GM18508 (cell line): Measurements from ENCODE around the gene SGSM2.
"Not testable (repeated sequence)": the region's sequence is repeated elsewhere in the genome, so short reads cannot be mapped to it uniquely, and the experiment has no call there.

ENCODE experiments used
- ATAC-seq: cut with Tn5 transposase; IDR thresholded peaks from one replicate; pipeline ENCODE4 v1.9.1; 2021; ENCODE audit warnings: moderate number of reproducible peaks; ENCODE audit not compliant: insufficient read depth, unreplicated experiment

The SGSM2 gene, protein sequence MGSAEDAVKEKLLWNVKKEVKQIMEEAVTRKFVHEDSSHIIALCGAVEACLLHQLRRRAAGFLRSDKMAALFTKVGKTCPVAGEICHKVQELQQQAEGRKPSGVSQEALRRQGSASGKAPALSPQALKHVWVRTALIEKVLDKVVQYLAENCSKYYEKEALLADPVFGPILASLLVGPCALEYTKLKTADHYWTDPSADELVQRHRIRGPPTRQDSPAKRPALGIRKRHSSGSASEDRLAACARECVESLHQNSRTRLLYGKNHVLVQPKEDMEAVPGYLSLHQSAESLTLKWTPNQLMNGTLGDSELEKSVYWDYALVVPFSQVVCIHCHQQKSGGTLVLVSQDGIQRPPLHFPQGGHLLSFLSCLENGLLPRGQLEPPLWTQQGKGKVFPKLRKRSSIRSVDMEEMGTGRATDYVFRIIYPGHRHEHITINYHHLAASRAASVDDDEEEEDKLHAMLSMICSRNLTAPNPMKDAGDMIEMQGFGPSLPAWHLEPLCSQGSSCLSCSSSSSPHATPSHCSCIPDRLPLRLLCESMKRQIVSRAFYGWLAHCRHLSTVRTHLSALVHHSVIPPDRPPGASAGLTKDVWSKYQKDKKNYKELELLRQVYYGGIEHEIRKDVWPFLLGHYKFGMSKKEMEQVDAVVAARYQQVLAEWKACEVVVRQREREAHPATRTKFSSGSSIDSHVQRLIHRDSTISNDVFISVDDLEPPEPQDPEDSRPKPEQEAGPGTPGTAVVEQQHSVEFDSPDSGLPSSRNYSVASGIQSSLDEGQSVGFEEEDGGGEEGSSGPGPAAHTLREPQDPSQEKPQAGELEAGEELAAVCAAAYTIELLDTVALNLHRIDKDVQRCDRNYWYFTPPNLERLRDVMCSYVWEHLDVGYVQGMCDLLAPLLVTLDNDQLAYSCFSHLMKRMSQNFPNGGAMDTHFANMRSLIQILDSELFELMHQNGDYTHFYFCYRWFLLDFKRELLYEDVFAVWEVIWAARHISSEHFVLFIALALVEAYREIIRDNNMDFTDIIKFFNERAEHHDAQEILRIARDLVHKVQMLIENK

DNA sequence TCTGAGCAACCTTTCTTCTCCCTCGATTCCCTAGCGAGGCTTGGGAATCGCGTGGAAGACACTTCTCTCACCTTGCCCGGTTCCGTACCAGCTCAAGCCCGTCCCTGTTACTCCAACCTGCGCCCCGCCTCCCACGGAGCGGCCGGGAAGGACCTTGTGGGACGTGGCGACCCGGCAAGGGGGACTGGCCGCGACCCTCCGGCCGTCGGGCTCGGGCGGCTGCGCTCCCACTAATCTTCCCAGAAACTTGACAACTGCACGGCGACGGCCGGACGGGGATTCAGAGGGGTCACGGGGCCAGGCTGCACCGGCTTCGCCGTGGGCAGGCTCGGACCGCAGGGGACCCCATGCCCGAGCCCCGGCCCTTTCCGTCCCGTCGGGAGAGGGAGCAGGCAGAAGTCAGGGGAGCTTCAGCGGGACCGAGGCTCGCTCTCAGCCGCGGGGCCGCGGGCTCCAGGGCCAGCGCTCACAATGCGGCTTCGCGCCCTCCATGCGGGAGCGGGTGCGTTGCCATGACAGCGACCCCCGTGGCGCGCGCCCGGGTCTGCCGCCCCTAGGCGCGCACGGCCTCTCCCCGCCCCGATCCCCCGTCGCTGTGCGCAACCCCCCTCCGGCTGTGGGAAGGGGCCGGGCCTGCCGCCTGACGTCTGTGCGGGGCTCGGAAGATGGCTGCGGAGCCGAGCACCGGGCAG, at the start of gene SGSM2:
Gene SGSM2 (plus strand): TSS at position 650 of the 692 bp plus-strand sequence. CDS start 188 bp downstream, outside the sequence.
- no peak for ATAC-seq

DNA sequence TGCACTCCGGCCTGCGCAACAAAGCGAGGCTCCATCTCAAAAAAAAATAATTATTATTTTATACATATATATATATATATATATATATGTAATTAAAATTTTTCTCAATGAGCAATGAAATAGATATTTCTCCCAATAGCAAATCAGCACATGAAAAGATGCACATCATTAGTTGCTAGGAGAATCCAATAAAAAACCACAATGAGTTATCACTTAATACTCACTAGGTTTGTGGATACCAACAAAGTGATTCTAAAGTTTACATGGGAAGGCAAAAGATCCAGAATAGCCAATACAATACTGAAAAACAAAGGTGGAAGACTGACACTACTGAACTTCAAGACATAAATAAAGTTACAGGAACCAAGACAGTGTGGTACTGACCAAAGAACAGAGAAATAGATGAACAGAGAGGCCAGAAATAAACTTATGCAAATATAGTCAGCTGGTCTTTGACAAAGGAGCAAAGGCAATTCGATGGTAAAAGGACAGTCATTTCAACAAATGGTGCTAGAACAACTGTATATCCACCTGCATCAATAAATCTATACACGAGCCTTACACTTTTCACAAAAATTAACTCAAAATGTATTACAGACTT, 47.3 kb upstream of the SGSM2 start:
- no peak for ATAC-seq

DNA sequence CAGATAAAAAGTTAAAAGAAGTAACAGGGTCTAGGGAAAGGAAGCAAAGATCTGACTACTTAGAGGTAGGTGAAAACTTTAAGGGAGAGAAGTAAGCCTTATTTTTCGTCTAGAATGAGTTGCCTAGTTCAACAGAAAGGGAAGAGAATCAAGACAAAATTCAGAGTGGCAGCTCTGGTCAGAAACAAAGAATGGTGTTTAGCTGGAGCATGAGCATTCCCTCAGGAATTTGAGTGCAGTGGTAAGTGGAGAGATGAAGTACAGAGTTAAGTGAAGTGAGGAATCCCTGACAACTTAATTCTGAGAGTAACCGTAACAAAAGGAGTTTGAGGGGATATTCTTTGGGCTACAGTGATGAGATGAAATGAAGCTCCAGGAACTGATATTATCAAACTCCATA, 45.2 kb upstream of the SGSM2 start:
- no peak for ATAC-seq

DNA sequence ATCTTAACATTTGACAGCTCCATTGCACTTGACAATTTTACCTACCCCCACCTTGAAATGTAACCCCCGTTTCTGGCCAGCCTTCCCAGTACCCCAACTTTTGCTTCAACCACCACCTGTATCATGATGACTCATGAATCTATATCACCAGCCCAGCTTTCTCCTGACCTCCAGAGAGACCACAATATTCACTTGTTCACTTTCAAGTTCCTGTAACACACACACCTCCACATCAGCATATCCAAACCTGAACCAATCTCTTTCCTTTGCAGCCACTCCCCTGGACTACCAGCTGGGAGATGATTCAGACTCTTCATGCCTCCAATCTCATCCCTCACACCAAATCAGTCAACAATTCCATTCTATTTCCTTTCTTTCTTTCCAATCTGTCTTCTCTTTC, 41.7 kb upstream of the SGSM2 start:
- ATAC-seq, result no peak

DNA sequence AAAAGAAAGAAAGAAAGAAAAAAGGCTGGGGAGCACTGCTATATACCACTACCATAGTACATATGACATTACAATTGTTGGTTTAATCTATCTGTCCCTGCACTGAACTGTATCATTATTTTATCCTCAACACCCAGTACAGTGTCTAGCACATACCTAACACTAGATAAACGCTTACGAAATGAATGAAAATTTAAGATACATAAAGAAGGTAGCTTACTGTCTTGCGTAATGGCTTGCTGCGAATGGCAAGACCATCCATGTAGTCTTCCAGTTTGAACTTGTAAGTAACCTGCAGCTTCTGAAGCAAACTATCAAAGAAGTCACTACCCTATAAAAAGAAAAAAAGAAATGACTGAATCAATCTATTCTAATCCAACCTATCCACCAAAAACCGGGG, 40.3 kb upstream of the SGSM2 start:
- ATAC-seq, result no peak

DNA sequence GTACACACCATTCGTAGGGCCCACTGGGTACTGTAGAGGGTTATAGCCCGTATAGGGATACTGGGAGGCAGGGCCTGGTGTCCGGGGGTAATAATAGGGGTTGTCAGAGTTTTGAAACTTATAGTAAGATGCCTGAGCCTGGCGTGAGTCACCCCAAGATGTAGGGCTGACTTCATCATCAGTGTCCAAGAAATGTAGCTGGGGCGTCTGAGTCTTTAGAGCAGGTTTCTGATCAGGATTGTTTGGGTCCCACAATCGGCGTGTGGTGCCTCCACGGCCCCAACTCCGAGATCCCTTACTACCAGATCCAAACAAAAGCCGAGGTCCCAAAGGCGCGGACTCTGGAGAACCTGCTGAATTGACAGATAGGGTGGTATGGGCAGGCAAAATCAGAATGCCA, 38.2 kb upstream of the SGSM2 start:
- no peak for ATAC-seq

DNA sequence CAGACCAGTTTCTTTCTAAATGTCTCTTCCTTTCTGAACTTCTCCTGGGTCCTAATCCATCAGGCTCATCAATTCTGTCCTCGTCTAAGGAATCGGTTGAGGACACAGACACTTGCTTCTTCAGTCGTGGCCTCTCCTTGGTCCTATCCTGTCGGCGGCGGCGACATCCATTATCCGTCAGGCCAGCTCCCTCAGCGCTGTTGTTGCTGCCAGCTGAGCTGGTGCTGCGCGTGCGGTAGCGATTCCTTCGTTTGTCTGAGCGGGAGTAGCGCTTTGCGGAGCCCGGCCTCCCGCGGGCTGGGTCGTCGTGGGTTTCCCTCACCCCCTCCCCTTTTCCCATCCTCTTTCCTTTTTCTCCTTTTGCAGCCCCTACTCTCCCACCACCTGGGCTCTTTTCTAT, 37.5 kb upstream of the SGSM2 start:
- ATAC-seq, result no peak

DNA sequence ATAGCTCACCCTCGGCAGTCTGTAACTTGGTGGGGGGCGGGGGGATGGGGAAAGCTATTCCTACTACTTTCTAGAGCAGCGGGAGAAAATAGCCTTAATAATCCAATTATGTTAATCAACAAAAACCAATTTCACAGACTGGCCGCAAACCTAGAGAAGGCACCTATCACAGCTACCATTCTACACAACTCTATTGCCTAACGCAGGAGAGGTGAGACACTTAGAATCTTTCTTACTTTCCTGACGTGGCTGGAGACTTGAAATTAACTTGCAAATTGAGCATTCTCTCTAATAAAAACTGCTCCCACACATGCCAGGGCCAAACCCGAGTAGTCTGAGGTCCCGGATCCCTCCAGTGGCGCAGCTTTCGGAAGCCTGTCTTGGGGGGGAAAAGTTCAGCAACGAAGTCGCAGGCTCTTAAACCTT, 34.5 kb upstream of the SGSM2 start:
- ATAC-seq, result no peak

DNA sequence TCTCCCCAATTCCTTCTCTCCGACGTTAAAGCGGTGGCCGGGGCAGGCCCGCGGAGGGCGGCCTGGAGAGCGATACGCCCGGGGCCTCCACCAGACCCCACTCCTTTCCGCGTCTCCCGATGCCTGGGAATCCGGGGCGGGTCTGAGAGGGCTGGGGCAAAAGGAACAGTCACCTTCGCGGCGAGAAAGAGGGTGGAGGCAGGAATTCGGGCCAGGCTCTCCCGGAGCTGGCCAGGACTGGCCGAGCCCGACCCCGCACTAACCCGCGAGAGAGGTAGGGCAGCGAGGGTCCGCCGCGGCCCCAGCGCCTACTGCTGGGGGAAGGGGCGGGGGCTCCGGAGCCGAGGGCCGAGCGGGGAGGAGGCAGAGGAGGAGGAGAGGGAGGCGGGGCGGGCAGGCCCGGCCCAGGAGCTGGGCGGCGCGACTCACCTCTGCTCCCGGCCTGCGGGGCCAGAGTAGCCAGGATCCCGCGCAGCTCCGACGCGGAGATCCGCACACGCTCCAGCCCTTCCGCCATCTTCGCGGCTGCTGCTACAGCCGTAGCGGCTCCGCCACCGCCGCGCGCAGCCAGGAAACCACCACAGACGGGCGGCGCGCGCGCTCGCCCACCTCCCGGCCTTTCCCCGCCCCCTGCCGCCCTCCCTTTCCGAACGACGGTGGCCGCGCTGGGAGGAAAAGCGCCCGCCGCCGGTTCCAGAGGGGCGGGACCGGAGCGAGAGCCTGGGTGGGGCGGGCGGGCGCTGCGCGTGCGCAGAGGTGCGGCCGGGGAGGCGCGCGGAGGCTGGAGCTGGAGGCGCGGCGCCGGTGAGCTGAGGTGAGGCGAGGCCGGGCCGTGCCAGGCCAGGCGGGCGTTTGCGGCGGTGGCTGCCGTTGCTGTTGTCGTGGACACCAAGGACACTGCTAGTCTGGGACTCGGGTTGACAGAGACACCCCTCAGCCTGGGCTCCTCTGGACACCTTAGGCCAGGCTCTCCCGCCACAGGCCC, 33.8 kb upstream of the SGSM2 start, which contains the start of the genes SMG6 and SRR:
Gene SMG6 (minus strand): TSS at position 582 of the 985 bp plus-strand sequence. CDS start 65 bp downstream, at position 517.
Gene SRR (plus strand): TSS at position 747 of the 985 bp plus-strand sequence. CDS start 11,611 bp downstream, outside the sequence.
- ATAC-seq, result peak; percentile 44

DNA sequence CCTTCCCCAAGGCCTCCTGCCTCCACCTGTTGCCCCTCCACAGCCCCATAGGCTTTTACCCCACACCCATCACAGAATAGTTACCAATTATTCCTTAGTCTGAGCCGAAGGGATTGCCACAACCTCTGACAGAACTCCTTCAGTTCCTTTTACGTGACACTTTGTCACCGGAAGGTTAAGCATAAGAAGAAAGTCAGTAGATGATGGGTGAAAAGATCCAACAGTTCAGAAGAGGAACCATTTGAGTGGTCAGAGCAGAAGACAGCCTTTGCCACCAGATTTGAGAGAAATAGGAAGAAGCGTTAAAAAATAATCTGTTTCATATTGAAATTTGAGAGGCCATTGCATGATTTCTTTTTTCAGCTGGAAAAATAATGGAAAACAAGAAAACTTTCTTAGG, 32.4 kb upstream of the SGSM2 start:
- no peak for ATAC-seq

DNA sequence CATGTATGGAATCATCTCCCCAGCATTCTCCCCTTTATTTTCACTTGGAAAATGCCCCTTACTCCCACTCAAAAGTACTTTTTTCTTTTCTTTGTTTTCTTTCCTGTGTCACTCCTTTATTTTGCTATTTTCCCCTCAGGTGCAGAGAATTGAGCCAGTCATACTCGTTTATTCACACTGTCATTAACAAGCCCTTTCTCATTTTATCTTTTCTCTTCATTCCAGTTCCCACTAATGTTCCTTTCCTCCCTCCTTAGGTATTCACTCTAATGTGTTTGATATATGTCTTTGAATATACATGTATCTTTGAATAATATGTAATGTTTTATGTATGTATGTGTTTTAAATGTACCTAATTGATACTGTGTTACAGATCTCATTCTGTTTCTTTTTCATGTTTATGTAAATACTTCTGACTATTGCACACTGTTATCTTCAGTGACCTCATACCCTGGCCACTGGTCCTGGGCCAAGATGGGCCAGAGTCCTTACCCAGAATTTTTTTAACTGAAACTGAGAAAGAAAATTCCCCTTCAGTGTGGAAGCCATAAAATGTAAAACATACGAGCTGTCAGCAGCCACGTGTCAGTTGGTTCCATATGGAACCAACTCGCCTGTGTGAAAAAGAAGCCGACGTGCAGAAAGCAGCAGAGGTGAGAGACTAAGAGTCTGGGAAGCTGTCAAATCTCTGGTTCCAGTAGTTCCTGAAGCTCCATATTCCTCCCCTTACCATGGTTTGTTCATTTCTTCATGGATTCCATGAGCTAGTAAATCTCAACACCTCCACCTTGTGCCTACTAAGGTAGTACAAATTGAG, 27.8 kb upstream of the SGSM2 start:
- ATAC-seq, result no peak

GRCh38 chr17:2312736-2313135, 24.6 kb upstream of the SGSM2 start:
- ATAC-seq, result no peak

GRCh38 chr17:2316916-2317205, 20.4 kb upstream of the SGSM2 start:
- not testable (repeated sequence) for ATAC-seq

DNA sequence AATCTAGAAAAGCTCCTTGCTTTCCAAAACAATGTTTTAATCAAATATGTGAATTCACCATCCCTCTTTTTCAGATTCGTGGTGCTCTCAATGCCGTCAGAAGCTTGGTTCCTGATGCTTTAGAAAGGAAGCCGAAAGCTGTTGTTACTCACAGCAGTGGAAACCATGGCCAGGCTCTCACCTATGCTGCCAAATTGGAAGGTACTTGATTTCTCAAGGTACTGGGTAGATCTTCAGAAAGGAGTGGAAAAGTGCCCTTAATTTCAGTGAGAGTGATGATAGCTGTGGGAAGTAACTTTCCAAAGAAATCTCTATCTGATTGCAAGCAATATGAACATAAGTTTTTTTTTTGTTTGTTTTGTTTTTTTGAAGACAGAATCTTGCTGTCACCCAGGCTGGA, 19.5 kb upstream of the SGSM2 start:
- no peak for ATAC-seq

- no peak for ATAC-seq
Measured at GRCh38 chr17:2319051-2319450, 18.2 kb upstream of the SGSM2 start.

- no peak for ATAC-seq
Measured at GRCh38 chr17:2321399-2321798, 15.9 kb upstream of the SGSM2 start.

- no peak for ATAC-seq
Measured at GRCh38 chr17:2323629-2324314, 13.5 kb upstream of the SGSM2 start.
